ENCODE results near the gene PAK2.
"Not testable (repeated sequence)": the region's sequence is repeated elsewhere in the genome, so short reads cannot be mapped to it uniquely, and the experiment has no call there.

DNA sequence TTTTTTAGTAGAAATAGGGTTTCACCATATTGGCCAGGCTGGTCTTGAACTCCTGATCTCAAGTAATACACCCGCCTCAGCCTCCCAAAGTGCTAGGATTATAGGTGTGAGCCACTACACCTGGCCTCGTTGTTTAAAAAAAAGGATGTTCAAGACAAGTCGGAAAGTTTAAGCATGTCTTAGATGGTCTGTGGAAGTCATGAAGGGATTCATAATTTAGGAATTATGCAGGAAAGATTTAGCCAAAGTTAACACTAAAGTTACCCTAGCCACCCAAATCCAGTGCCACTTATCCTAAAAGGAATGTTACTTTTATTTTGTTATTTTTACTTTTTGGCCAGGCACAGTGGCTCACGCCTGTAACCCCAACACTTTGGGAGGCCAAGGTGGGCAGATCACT is 108.7 kb downstream of the PAK2 start:
- TF ChIP-seq CTCF (conservative IDR thresholded peaks at IDR 0.05 in 1 of 2, IDR thresholded peaks at IDR 0.05 in 1 of 2; ENCODE audit: extremely low read depth in 1 of 2, insufficient read depth in 1 of 2, low read depth in 1 of 2, low read length in 2 of 2); EZH2 (IDR thresholded peaks at IDR 0.05; ENCODE audit: borderline replicate concordance, low read length): not testable (repeated sequence)

Data from mammary epithelial cell (primary cell).